Brain microvascular endothelial cell (primary cell): ENCODE data around the gene TULP4.

ENCODE experiments used
- DNase-seq: peaks from one replicate; pipeline ENCODE4 v3.0.0-alpha.2; 2020
- H3K27ac ChIP-seq: fragments of 250-450 bp; sonication (Bioruptor Pico); 2 replicates; pipeline ENCODE4 v1.5.1; 2020; ENCODE audit warnings: mild to moderate bottlenecking, moderate library complexity
- H3K27me3 ChIP-seq: fragments of 250-450 bp; sonication (Bioruptor Pico); replicated peaks from 2 replicates; pipeline ENCODE4 v1.5.1; 2020; ENCODE audit warnings: mild to moderate bottlenecking
- H3K36me3 ChIP-seq: fragments of 250-450 bp; sonication (Bioruptor Pico); replicated peaks from 2 replicates; pipeline ENCODE4 v1.5.1; 2020; ENCODE audit warnings: mild to moderate bottlenecking
- H3K4me3 ChIP-seq: 2 replicates; pipeline ENCODE4 v1.5.1; 2011; ENCODE audit warnings: low read depth, mild to moderate bottlenecking, control low read depth, low read length, moderate library complexity
- in situ Hi-C: cut with HindIII; loops from 2 replicates; pipeline ENCODE4 v1.10.0; 2017; ENCODE audit warnings: low sequenced_read_pairs, low pct_ligation_motif_present
- TF ChIP-seq, protein P1 (sequence below): IDR thresholded peaks from 2 replicates; pipeline ENCODE4 v1.5.1; 2011; ENCODE audit warnings: low read depth, mild to moderate bottlenecking, moderate library complexity, low read length, control low read depth, inconsistent platforms; ENCODE audit errors: missing control alignments

The TULP4 gene

DNA sequence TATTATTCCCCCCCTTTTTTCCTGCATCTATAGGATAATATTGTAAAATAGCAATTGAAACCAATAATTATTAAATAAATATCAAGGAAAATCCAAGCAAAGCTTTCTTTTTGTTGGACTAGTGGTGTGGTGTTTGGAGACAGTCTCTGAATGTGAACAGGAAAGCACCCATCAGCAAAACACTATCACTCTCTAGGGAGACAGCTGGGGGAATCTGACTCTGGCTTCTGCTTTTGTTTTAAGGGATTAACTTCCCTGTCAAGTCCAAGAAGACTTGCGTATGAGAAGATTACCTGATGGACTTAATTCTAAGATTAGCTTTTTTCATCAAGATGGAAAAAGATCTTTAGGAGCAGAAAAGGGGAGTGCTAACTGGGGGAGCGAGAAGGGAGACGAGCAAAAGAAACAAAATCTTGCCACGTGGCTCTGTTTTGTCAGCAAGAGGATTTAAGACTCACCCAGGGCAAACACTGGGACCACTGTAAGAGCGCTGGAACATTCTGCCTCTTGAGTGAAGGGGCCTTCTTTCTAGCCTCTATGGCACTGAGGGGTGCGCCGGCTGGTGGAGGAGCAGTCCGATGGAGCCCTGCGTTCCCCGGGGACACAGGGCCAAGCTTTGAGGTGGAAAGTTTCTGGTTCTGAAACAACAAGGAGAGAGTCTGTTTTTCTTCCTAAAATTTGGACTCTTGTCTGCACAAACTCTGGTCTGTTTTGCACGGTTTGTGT lies 570 bp downstream of the TULP4 start:
- no peaks in the 10 kb centered on the region for H3K27me3 ChIP-seq
- in situ Hi-C loops = no loop called here
- H3K36me3 ChIP-seq = peaks cover 2% of the 10 kb centered on the region
- no peak for DNase-seq
- TF ChIP-seq, protein P1, sequence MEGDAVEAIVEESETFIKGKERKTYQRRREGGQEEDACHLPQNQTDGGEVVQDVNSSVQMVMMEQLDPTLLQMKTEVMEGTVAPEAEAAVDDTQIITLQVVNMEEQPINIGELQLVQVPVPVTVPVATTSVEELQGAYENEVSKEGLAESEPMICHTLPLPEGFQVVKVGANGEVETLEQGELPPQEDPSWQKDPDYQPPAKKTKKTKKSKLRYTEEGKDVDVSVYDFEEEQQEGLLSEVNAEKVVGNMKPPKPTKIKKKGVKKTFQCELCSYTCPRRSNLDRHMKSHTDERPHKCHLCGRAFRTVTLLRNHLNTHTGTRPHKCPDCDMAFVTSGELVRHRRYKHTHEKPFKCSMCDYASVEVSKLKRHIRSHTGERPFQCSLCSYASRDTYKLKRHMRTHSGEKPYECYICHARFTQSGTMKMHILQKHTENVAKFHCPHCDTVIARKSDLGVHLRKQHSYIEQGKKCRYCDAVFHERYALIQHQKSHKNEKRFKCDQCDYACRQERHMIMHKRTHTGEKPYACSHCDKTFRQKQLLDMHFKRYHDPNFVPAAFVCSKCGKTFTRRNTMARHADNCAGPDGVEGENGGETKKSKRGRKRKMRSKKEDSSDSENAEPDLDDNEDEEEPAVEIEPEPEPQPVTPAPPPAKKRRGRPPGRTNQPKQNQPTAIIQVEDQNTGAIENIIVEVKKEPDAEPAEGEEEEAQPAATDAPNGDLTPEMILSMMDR = no peak
- H3K4me3 ChIP-seq = no peak overlapping the region
- H3K27ac ChIP-seq = no peak overlapping the region

DNA sequence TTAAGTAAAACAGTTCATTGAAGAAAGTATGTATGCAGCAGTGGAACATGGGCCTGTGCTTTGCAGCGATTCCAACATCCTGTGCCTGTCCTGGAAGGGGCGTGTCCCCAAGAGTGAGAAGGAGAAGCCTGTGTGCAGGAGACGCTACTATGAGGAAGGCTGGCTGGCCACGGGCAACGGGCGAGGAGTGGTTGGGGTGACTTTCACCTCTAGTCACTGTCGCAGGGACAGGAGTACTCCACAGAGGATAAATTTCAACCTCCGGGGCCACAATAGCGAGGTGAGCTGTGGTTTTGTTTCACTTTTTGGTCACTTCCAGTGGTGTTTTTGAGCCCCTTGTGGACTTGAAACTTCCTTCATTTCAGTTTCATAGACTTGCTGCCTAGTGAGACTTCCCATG lies 1.7 kb downstream of the TULP4 start:
- H3K36me3 ChIP-seq = peaks cover 2% of the 10 kb centered on the region
- H3K4me3 ChIP-seq = no peak overlapping the region
- TF ChIP-seq, protein P1 = no peak
- no peak for DNase-seq
- no peaks in the 10 kb centered on the region for H3K27me3 ChIP-seq
- no peak overlapping the region for H3K27ac ChIP-seq
- in situ Hi-C loops = no loop called here

DNA sequence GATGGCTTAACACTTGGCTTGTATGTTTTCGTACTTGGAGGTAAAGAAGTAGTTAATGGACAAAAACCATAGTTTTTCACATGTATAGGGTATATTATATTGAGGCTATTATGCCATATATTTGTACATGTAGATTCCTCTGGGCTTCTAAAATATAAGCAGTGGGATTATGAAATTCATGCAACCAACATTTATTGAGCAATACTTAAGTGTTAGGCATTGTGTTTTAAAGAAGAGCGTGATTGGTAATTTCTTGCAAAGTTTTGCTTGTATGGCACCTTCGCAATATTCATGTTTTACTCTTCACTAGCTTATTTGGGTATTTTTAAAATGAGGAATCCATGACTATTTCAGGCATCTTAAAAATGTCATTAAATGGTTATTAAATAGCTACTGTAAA lies 2.5 kb downstream of the TULP4 start:
- peaks cover 2% of the 10 kb centered on the region for H3K36me3 ChIP-seq
- in situ Hi-C loops = no loop called here
- no peak overlapping the region for H3K27ac ChIP-seq
- H3K27me3 ChIP-seq = no peaks in the 10 kb centered on the region
- no peak for DNase-seq
- TF ChIP-seq, protein P1 = no peak
- no peak overlapping the region for H3K4me3 ChIP-seq

DNA sequence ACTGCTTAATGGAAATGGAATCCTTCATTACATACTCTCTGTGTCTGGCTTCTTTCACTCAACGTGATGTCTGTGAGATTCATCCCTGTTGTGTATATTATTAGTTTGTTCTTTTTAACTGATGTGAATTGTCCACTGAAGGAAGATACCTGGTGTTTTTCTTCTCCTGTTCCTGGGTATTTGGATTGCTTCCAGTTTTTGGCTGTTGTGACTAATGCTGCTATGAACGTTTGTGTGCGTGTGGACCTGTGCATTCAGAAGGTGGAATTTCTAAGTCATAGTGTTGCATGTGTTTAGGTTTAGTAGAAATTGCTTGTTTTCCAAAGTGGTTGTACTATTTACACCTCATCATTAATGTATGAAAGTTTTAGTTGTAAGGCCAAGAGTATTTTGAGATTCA lies 3.8 kb downstream of the TULP4 start:
- H3K4me3 ChIP-seq = no peak overlapping the region
- H3K27me3 ChIP-seq = no peaks in the 10 kb centered on the region
- in situ Hi-C loops = no loop called here
- TF ChIP-seq, protein P1 = no peak
- DNase-seq = no peak
- no peaks in the 10 kb centered on the region for H3K36me3 ChIP-seq
- no peak overlapping the region for H3K27ac ChIP-seq

DNA sequence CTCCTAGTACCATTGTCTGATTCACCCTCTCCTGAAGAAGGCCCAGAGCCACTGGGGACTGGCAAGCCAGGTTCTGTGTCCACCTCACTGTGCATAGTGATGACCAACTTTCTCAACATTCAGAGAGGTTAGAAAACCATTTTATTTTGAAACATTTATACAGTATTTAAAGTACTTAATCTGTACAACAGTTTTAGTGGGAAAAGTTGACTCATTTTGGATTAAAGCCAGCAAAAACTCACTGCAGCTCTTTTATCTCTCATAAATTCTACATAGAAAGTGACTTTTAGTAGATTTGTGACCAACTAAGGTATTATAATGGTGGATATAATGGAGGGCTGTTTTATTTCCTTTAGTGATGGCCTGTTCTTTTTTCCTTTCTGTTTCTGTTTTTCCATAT lies 9.7 kb downstream of the TULP4 start:
- no peak overlapping the region for H3K27ac ChIP-seq
- in situ Hi-C loops = no loop called here
- TF ChIP-seq, protein P1 = no peak
- no peak overlapping the region for H3K4me3 ChIP-seq
- DNase-seq = peak; percentile 26
- no peaks in the 10 kb centered on the region for H3K36me3 ChIP-seq
- no peaks in the 10 kb centered on the region for H3K27me3 ChIP-seq

DNA sequence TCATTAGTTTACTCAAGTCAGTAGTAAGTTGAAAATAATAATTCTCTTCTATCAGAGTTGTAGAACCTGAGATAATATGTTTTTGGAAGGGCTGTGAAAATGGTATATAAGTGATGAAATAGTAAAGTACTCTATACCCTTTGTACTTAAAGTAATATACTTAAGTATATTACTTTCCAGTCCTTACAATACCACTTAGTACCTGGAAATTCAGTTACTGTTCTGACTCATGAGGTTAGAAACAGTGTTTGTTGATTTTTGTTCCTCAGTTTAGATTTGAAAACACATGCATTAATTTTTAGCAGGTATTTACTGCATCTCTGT lies 10.1 kb downstream of the TULP4 start:
- H3K27ac ChIP-seq = no peak overlapping the region
- in situ Hi-C loops = no loop called here
- no peaks in the 10 kb centered on the region for H3K27me3 ChIP-seq
- no peak overlapping the region for H3K4me3 ChIP-seq
- TF ChIP-seq, protein P1 = no peak
- no peak for DNase-seq
- H3K36me3 ChIP-seq = no peaks in the 10 kb centered on the region
